ENCODE measurements around the gene PI4K2B.
"Not testable (repeated sequence)": the region's sequence is repeated elsewhere in the genome, so short reads cannot be mapped to it uniquely, and the experiment has no call there.

The PI4K2B gene

GRCh38 chr4:25233737-25234389 is at the start of gene PI4K2B:
TSS of gene PI4K2B (plus strand) at chr4:25234033. CDS start at chr4:25234164, 131 bp downstream.
- peak; percentile 53 for DNase-seq (ENCODE audit: low read depth)

- DNase-seq (ENCODE audit: low read depth), result no peak
These were observed 49.8 kb upstream of the PI4K2B start for GRCh38 chr4:25184056-25184455.

- DNase-seq (ENCODE audit: low read depth), result no peak
These were observed 43.4 kb upstream of the PI4K2B start for GRCh38 chr4:25190407-25190806.

GRCh38 chr4:25198713-25199112 is 35.1 kb upstream of the PI4K2B start:
- DNase-seq (ENCODE audit: low read depth), result no peak

GRCh38 chr4:25207997-25208396 is 25.8 kb upstream of the PI4K2B start:
- DNase-seq (ENCODE audit: low read depth), result no peak

GRCh38 chr4:25209702-25210101 is 24.1 kb upstream of the PI4K2B start:
- no peak for DNase-seq (ENCODE audit: low read depth)

GRCh38 chr4:25211721-25212120 is 22.1 kb upstream of the PI4K2B start:
- no peak for DNase-seq (ENCODE audit: low read depth)

- DNase-seq (ENCODE audit: low read depth), result no peak
These were observed 21.0 kb upstream of the PI4K2B start for GRCh38 chr4:25212822-25213221.

- no peak for DNase-seq (ENCODE audit: low read depth)
These were observed 20.4 kb upstream of the PI4K2B start for GRCh38 chr4:25213347-25213979.

GRCh38 chr4:25214750-25215149 is 19.1 kb upstream of the PI4K2B start:
- not testable (repeated sequence) for DNase-seq (ENCODE audit: low read depth)

- DNase-seq (ENCODE audit: low read depth), result no peak
These were observed 18.3 kb upstream of the PI4K2B start for GRCh38 chr4:25215511-25215910.

GRCh38 chr4:25221377-25221776 is 12.5 kb upstream of the PI4K2B start:
- no peak for DNase-seq (ENCODE audit: low read depth)

GRCh38 chr4:25223802-25224375 is 9.9 kb upstream of the PI4K2B start:
- peak; percentile 64 for DNase-seq (ENCODE audit: low read depth)

GRCh38 chr4:25229804-25230203 is 4.0 kb upstream of the PI4K2B start:
- no peak for DNase-seq (ENCODE audit: low read depth)

GRCh38 chr4:25233194-25233593 is 639 bp upstream of the PI4K2B start:
- no peak for DNase-seq (ENCODE audit: low read depth)

- peak; percentile 85 for DNase-seq (ENCODE audit: low read depth)
These were observed 847 bp downstream of the PI4K2B start for GRCh38 chr4:25234390-25235370.

GRCh38 chr4:25235401-25235800 is 1.6 kb downstream of the PI4K2B start:
- DNase-seq (ENCODE audit: low read depth), result no peak

GRCh38 chr4:25236030-25236429 is 2.2 kb downstream of the PI4K2B start:
- not testable (repeated sequence) for DNase-seq (ENCODE audit: low read depth)

GRCh38 chr4:25236971-25237370 is 3.1 kb downstream of the PI4K2B start:
- DNase-seq (ENCODE audit: low read depth), result no peak

- DNase-seq (ENCODE audit: low read depth), result no peak
These were observed 4.2 kb downstream of the PI4K2B start for GRCh38 chr4:25238052-25238451.

- DNase-seq (ENCODE audit: low read depth), result not testable (repeated sequence)
These were observed 5.7 kb downstream of the PI4K2B start for GRCh38 chr4:25239528-25239927.

GRCh38 chr4:25240754-25241210 is 6.9 kb downstream of the PI4K2B start:
- DNase-seq (ENCODE audit: low read depth), result not testable (repeated sequence)
